ENCODE measurements around the gene SPDYE16.
"Not testable (repeated sequence)": the region's sequence is repeated elsewhere in the genome, so short reads cannot be mapped to it uniquely, and the experiment has no call there.

Gene SPDYE16

GRCh38 chr7:76506643-76507042 lies 36.5 kb downstream of the SPDYE16 start:
- not testable (repeated sequence) for H3K4me3 ChIP-seq (ENCODE audit: low read depth, low read length); DNase-seq (ENCODE audit: low read depth)

- DNase-seq (ENCODE audit: low read depth), result no peak
- no peak overlapping the region for H3K4me3 ChIP-seq (ENCODE audit: low read depth, low read length)
Measured at GRCh38 chr7:76506081-76506440, 37.0 kb downstream of the SPDYE16 start.

- H3K4me3 ChIP-seq (ENCODE audit: low read depth, low read length), result no peak overlapping the region
- no peak for DNase-seq (ENCODE audit: low read depth)
Measured at GRCh38 chr7:76505168-76506080, 37.7 kb downstream of the SPDYE16 start.

- DNase-seq (ENCODE audit: low read depth); H3K4me3 ChIP-seq (ENCODE audit: low read depth, low read length): not testable (repeated sequence)
Measured at GRCh38 chr7:76504351-76505167, 38.5 kb downstream of the SPDYE16 start.

GRCh38 chr7:76503244-76503643 lies 39.9 kb downstream of the SPDYE16 start:
- DNase-seq (ENCODE audit: low read depth), result not testable (repeated sequence)

GRCh38 chr7:76502836-76503235 lies 40.3 kb downstream of the SPDYE16 start:
- DNase-seq (ENCODE audit: low read depth), result not testable (repeated sequence)

More at GRCh38 chr7:76503244-76503643, 39.9 kb downstream of the SPDYE16 start:
- H3K4me3 ChIP-seq (ENCODE audit: low read depth, low read length), result not testable (repeated sequence)

GRCh38 chr7:76502224-76502623 lies 40.9 kb downstream of the SPDYE16 start:
- DNase-seq (ENCODE audit: low read depth); H3K4me3 ChIP-seq (ENCODE audit: low read depth, low read length): not testable (repeated sequence)

More at GRCh38 chr7:76502836-76503235, 40.3 kb downstream of the SPDYE16 start:
- H3K4me3 ChIP-seq (ENCODE audit: low read depth, low read length), result not testable (repeated sequence)

GRCh38 chr7:76499924-76500241 lies 43.2 kb downstream of the SPDYE16 start:
- not testable (repeated sequence) for DNase-seq (ENCODE audit: low read depth); H3K4me3 ChIP-seq (ENCODE audit: low read depth, low read length)

GRCh38 chr7:76499201-76499923 lies 43.7 kb downstream of the SPDYE16 start:
- DNase-seq (ENCODE audit: low read depth); H3K4me3 ChIP-seq (ENCODE audit: low read depth, low read length): not testable (repeated sequence)

GRCh38 chr7:76498583-76499200 lies 44.4 kb downstream of the SPDYE16 start:
- H3K4me3 ChIP-seq (ENCODE audit: low read depth, low read length); DNase-seq (ENCODE audit: low read depth): not testable (repeated sequence)

- not testable (repeated sequence) for DNase-seq (ENCODE audit: low read depth); H3K4me3 ChIP-seq (ENCODE audit: low read depth, low read length)
Measured at GRCh38 chr7:76497918-76498582, 45.0 kb downstream of the SPDYE16 start.

GRCh38 chr7:76495717-76496116 lies 47.4 kb downstream of the SPDYE16 start:
- not testable (repeated sequence) for DNase-seq (ENCODE audit: low read depth)

GRCh38 chr7:76492139-76492538 lies 51.0 kb downstream of the SPDYE16 start:
- DNase-seq (ENCODE audit: low read depth); H3K4me3 ChIP-seq (ENCODE audit: low read depth, low read length): not testable (repeated sequence)

More at GRCh38 chr7:76495717-76496116, 47.4 kb downstream of the SPDYE16 start:
- not testable (repeated sequence) for H3K4me3 ChIP-seq (ENCODE audit: low read depth, low read length)

- DNase-seq (ENCODE audit: low read depth); H3K4me3 ChIP-seq (ENCODE audit: low read depth, low read length): not testable (repeated sequence)
Measured at GRCh38 chr7:76487969-76488368, 55.1 kb downstream of the SPDYE16 start.

- not testable (repeated sequence) for H3K4me3 ChIP-seq (ENCODE audit: low read depth, low read length); DNase-seq (ENCODE audit: low read depth)
Measured at GRCh38 chr7:76486618-76487017, 56.5 kb downstream of the SPDYE16 start.

GRCh38 chr7:76485822-76486610 lies 57.1 kb downstream of the SPDYE16 start:
- H3K4me3 ChIP-seq (ENCODE audit: low read depth, low read length); DNase-seq (ENCODE audit: low read depth): not testable (repeated sequence)

GRCh38 chr7:76484456-76484855 lies 58.6 kb downstream of the SPDYE16 start:
- not testable (repeated sequence) for H3K4me3 ChIP-seq (ENCODE audit: low read depth, low read length); DNase-seq (ENCODE audit: low read depth)

GRCh38 chr7:76483081-76483480 lies 60.0 kb downstream of the SPDYE16 start:
- not testable (repeated sequence) for DNase-seq (ENCODE audit: low read depth); H3K4me3 ChIP-seq (ENCODE audit: low read depth, low read length)

Data from skeletal muscle cell (primary cell).